Hepatocyte (in vitro differentiated cells): ENCODE data around the gene PIP4K2C. TPM values are rescaled to one million over a fixed set of nuclear protein-coding genes. Genes with fewer than 3 reads are reported as not detected.
A peak's percentile ranks its signal among the peaks of the same experiment; 100 is the strongest.

Source experiments
- DNase-seq: peaks from one replicate; pipeline ENCODE4 v3.0.0-alpha.2; 2016; ENCODE audit warnings: low spot score
- H2AFZ ChIP-seq: fragments of 200-600 bp; sonication (generic); 2 replicates; pipeline ENCODE4 v1.6.0; 2016; ENCODE audit warnings: antibody characterized with exemption, mild to moderate bottlenecking
- H3K27ac ChIP-seq: fragments of 200-600 bp; sonication (generic); 2 replicates; pipeline ENCODE4 v1.5.1; 2016; ENCODE audit warnings: mild to moderate bottlenecking
- H3K27me3 ChIP-seq: fragments of 200-600 bp; sonication (generic); 2 replicates; pipeline ENCODE4 v1.6.1; 2016
- H3K36me3 ChIP-seq: fragments of 200-600 bp; sonication (generic); replicated peaks from 2 replicates; pipeline ENCODE4 v1.5.1; 2016; ENCODE audit warnings: low read depth; ENCODE audit not compliant: insufficient read depth
- H3K4me1 ChIP-seq: fragments of 200-600 bp; sonication (generic); 2 replicates; pipeline ENCODE4 v1.5.1; 2016; ENCODE audit warnings: mild to moderate bottlenecking, moderate library complexity; ENCODE audit not compliant: insufficient read depth
- H3K4me2 ChIP-seq: fragments of 200-600 bp; sonication (generic); 2 replicates; pipeline ENCODE4 v1.6.0; 2016
- H3K4me3 ChIP-seq: fragments of 200-600 bp; sonication (generic); 2 replicates; pipeline ENCODE4 v1.5.1; 2016; ENCODE audit warnings: mild to moderate bottlenecking
- H3K79me2 ChIP-seq: fragments of 200-600 bp; sonication (generic); 2 replicates; pipeline ENCODE4 v1.6.0; 2017; ENCODE audit warnings: mild to moderate bottlenecking
- H3K9me2 ChIP-seq: fragments of 200-600 bp; sonication (generic); replicated peaks from 2 replicates; pipeline ENCODE4 v1.6.0; 2017; ENCODE audit warnings: mild to moderate bottlenecking; ENCODE audit not compliant: insufficient read depth
- H3K9me3 ChIP-seq: fragments of 200-600 bp; sonication (generic); 2 replicates; pipeline ENCODE4 v1.5.1; 2016; ENCODE audit warnings: low read depth, mild to moderate bottlenecking
- H4K20me1 ChIP-seq: fragments of 200-600 bp; sonication (generic); 2 replicates; pipeline ENCODE4 v1.6.0; 2016; ENCODE audit warnings: mild to moderate bottlenecking; ENCODE audit not compliant: insufficient read depth, poor library complexity, severe bottlenecking
- EZH2 ChIP-seq: fragments of 200-600 bp; sonication (generic); IDR thresholded peaks from 2 replicates; pipeline ENCODE4 v1.6.1; 2016; ENCODE audit warnings: antibody characterized with exemption, mild to moderate bottlenecking, borderline replicate concordance
- EZH2phosphoT487 ChIP-seq: fragments of 200-600 bp; sonication (generic); IDR thresholded peaks from one replicate; pipeline ENCODE4 v1.6.1; 2018; ENCODE audit warnings: antibody characterized with exemption, mild to moderate bottlenecking, low read depth, moderate library complexity; ENCODE audit not compliant: unreplicated experiment, severe bottlenecking
- WGBS: methylation state at CpG from one replicate; pipeline ENCODE4 v1.1.6; 2016; ENCODE audit warnings: low lambda C conversion rate; ENCODE audit errors: missing lambda C conversion rate; 5-methylcytosine and 5-hydroxymethylcytosine counted together
- polyA plus RNA-seq: library from polyadenylated mRNA; unstranded; fragments of >200 nt; fragmentation: Nextera tagmentation; extraction: Ambion mirVana; gene quantifications from 2 replicates; pipeline ENCODE4 v1.2.1, GENCODE V29; 2016
- total RNA-seq: library from RNA; depleted of rRNA; stranded (reverse); fragments of >200 nt; gene quantifications from 2 replicates; pipeline ENCODE4 v1.2.3, GENCODE V29; 2014
- TF ChIP-seq, protein P1 (sequence below): fragments of 200-600 bp; sonication (generic); IDR thresholded peaks from 2 replicates; pipeline ENCODE4 v1.5.1; 2016; ENCODE audit warnings: antibody characterized with exemption, mild to moderate bottlenecking; ENCODE audit not compliant: poor library complexity

PIP4K2C gene
- total and polyA plus RNA-seq, 2 experiments from 2014 or later: 32.3 to 41.6 TPM

DNA sequence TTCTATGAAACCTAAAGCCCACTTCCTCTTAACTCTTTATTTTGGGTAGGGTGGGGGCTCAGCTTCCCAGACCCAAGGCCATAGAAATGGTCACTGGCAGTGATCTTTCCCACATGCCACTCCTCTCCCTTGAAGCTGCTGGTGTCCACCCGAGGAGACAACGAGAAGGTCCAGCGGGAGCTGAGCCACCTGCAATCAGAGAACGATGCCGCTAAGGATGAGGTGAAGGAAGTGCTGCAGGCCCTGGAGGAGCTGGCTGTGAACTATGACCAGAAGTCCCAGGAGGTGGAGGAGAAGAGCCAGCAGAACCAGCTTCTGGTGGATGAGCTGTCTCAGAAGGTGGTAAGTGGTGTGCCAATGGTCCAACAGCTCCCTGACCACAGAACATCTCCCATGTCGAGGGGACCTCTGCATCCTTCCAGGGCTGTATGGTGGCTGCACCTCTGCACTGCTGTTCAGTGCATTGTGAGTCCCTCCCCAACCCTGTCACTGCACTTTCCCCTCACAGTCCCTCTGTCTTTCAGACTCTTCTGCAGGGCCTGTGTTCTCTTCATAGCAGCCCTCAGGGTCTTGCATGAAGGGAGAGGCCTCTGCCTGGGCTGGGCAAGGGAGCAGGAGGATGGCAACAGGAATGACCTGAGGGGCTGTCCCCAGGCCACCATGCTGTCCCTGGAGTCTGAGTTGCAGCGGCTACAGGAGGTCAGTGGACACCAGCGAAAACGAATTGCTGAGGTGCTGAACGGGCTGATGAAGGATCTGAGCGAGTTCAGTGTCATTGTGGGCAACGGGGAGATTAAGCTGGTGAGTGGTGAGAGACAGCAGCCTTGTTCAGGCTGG lies 18.8 kb upstream of the PIP4K2C start:
- TF ChIP-seq, protein P1, sequence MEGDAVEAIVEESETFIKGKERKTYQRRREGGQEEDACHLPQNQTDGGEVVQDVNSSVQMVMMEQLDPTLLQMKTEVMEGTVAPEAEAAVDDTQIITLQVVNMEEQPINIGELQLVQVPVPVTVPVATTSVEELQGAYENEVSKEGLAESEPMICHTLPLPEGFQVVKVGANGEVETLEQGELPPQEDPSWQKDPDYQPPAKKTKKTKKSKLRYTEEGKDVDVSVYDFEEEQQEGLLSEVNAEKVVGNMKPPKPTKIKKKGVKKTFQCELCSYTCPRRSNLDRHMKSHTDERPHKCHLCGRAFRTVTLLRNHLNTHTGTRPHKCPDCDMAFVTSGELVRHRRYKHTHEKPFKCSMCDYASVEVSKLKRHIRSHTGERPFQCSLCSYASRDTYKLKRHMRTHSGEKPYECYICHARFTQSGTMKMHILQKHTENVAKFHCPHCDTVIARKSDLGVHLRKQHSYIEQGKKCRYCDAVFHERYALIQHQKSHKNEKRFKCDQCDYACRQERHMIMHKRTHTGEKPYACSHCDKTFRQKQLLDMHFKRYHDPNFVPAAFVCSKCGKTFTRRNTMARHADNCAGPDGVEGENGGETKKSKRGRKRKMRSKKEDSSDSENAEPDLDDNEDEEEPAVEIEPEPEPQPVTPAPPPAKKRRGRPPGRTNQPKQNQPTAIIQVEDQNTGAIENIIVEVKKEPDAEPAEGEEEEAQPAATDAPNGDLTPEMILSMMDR: no peak
- no peak for TF ChIP-seq EZH2phosphoT487
- no peak for TF ChIP-seq EZH2
- Histone ChIP-seq H3K9me3 (no peaks in the 10 kb centered on the region), H3K4me2 (no peak overlapping the region), H3K79me2 (no peaks in the 10 kb centered on the region), H3K9me2 (no peaks in the 10 kb centered on the region), H3K4me1 (no peaks in the 10 kb centered on the region), H4K20me1 (no peaks in the 10 kb centered on the region), H3K4me3 (no peak overlapping the region), H3K27ac (no peak overlapping the region), H3K27me3 (no peaks in the 10 kb centered on the region), H3K36me3 (no peaks in the 10 kb centered on the region), H2AFZ (no peak overlapping the region)
- WGBS: 87% methylated on average over 12 of the region's 12 CpGs
- no peak for DNase-seq

DNA sequence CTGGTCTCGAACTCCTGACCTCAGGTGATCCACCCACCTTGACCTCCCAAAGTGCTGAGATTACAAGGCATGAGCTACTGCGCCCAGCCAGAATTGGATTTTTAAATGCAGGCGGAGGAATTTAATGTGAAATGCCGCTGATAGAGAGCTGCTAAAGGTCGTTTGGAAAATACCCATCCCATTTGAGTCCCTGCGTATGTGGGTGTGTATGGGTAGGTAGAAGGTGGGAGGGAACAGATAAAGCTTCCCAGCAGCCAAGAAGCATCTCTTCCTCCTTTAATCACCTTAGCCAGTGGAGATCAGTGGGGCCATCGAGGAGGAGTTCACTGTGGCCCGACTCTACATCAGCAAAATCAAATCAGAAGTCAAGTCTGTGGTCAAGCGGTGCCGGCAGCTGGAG lies 16.2 kb upstream of the PIP4K2C start:
- TF ChIP-seq, protein P1: no peak
- TF ChIP-seq EZH2 (no peak), EZH2phosphoT487 (no peak)
- Histone ChIP-seq H3K4me3 (no peak overlapping the region), H3K4me1 (peaks cover 6% of the 10 kb centered on the region), H2AFZ (no peak overlapping the region), H3K27ac (no peak overlapping the region), H3K27me3 (no peaks in the 10 kb centered on the region), H3K36me3 (no peaks in the 10 kb centered on the region), H3K4me2 (no peak overlapping the region), H4K20me1 (no peaks in the 10 kb centered on the region), H3K79me2 (no peaks in the 10 kb centered on the region), H3K9me3 (no peaks in the 10 kb centered on the region), H3K9me2 (no peaks in the 10 kb centered on the region)
- no peak for DNase-seq
- WGBS: 85% methylated on average over 10 of the region's 10 CpGs

DNA sequence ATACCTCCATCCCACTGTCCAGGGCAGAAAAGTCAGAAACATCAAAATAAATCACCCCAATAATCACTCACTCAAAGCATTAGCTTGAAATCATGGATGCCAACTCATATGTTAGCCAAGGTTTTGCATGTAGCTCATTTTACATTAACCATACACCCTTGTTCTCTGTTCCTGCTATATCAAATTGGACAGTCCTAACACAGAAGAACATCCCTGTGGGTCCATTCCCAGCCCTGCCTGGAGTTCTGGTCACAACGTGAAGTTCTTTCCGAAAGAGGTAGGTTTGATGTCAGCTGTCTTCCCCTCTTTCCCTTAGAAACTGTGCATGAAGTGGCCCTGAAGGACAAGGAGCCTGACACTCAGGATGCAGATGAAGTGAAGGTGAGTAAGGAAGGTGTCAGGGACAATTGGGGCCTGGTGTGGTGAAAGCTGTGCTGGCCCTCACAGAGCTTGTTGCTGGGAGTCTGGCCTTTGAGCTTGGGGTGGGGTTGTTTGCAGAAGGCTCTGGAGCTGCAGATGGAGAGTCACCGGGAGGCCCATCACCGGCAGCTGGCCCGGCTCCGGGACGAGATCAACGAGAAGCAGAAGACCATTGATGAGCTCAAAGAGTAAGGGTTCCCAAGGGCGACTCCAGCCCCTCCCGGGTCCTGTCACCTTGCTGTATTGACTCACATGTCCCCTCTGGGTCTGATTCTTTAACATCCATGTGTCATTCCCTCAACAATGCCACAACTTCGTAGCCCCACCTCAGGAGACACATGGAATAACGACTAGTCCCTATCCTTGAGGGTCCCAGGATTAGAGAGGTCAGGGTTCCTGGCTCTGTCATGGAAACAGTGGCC lies 15.0 kb upstream of the PIP4K2C start:
- no peaks in the 10 kb centered on the region for H3K27me3 ChIP-seq
- H3K9me3 ChIP-seq: no peaks in the 10 kb centered on the region
- DNase-seq: peak; percentile 54
- H4K20me1 ChIP-seq: no peaks in the 10 kb centered on the region
- peak overlapping the region; percentile 73 for H3K27ac ChIP-seq
- H3K36me3 ChIP-seq: no peaks in the 10 kb centered on the region
- H3K4me1 ChIP-seq: peaks cover 12% of the 10 kb centered on the region
- TF ChIP-seq, protein P1: no peak
- TF ChIP-seq EZH2phosphoT487 (no peak), EZH2 (no peak)
- peak overlapping the region; percentile 13 for H3K4me2 ChIP-seq
- H3K79me2 ChIP-seq: no peaks in the 10 kb centered on the region
- no peak overlapping the region for H2AFZ ChIP-seq
- 81% methylated on average over 12 of the region's 12 CpGs for WGBS
- H3K4me3 ChIP-seq: no peak overlapping the region
- H3K9me2 ChIP-seq: no peaks in the 10 kb centered on the region
